K562 (cell line): ENCODE measurements around the gene DNASE2. TPM values are rescaled to one million over a fixed set of nuclear protein-coding genes. Genes with fewer than 3 reads are reported as not detected.

Source experiments
- BCOR ChIP-seq: fragments of 450-650 bp; IDR thresholded peaks from 2 replicates; pipeline ENCODE4 v1.6.1; 2016
- CBFA2T3 ChIP-seq: fragments of 450-650 bp; IDR thresholded peaks from 2 replicates; pipeline ENCODE4 v1.6.1; 2017
- CC2D1A ChIP-seq: fragments of 450-650 bp; IDR thresholded peaks from 2 replicates; pipeline ENCODE4 v1.6.1; 2017; ENCODE audit warnings: mild to moderate bottlenecking
- E2F3 ChIP-seq: fragments of 250-450 bp; sonication (Bioruptor Pico); IDR thresholded peaks from 2 replicates; pipeline ENCODE4 v1.4.0; 2020; ENCODE audit warnings: mild to moderate bottlenecking
- E2F6 ChIP-seq, 2 experiments: IDR thresholded peaks; 2 replicates each; pipeline ENCODE4 v1.6.1; 2011; ENCODE audit warnings: borderline replicate concordance in 1 of 2, control low read depth in 1 of 2, low read depth in 1 of 2, low read length in 1 of 2, mild to moderate bottlenecking in 1 of 2, mixed read lengths in 1 of 2, moderate library complexity in 1 of 2; ENCODE audit not compliant: insufficient read depth in 1 of 2, insufficient read length in 1 of 2, poor library complexity in 1 of 2, severe bottlenecking in 1 of 2; ENCODE audit errors: extremely low read depth in 1 of 2
- HIVEP1 ChIP-seq: fragments of 250-450 bp; sonication (Bioruptor Pico); IDR thresholded peaks from 2 replicates; pipeline ENCODE4 v1.4.0; 2020; ENCODE audit warnings: mild to moderate bottlenecking
- LEF1 ChIP-seq: fragments of 450-650 bp; IDR thresholded peaks from 2 replicates; pipeline ENCODE4 v1.6.1; 2016; ENCODE audit warnings: mild to moderate bottlenecking
- MTF1 ChIP-seq: fragments of 250-450 bp; sonication (Bioruptor Pico); IDR thresholded peaks from 2 replicates; pipeline ENCODE4 v1.9.0; 2021; ENCODE audit warnings: moderate library complexity, mild to moderate bottlenecking, inconsistent platforms, borderline replicate concordance
- NONO ChIP-seq, 2 experiments: fragments of 200-400 bp in 1 of 2; fragments of 450-650 bp in 1 of 2; formaldehyde crosslinking in 1 of 2; IDR thresholded peaks; 2 replicates each; pipeline ENCODE4 v1.6.1; 2017; ENCODE audit warnings: low read depth in 2 of 2, mild to moderate bottlenecking in 2 of 2, moderate library complexity in 2 of 2, low read length in 1 of 2
- NR4A1 ChIP-seq, 2 experiments: fragments of 250-450 bp in 1 of 2; fragments of 450-650 bp in 1 of 2; sonication (Bioruptor Pico) in 1 of 2; IDR thresholded peaks; 2 replicates each; pipeline versions ENCODE4 v1.4.0 to v1.6.1; 2016 to 2020; ENCODE audit warnings: mild to moderate bottlenecking in 2 of 2, missing compliant biosample characterization in 1 of 2, missing genetic modification characterization in 1 of 2, moderate library complexity in 1 of 2
- PCBP1 ChIP-seq: fragments of 200-400 bp; formaldehyde crosslinking; IDR thresholded peaks from 2 replicates; pipeline ENCODE4 v1.6.1; 2018; ENCODE audit warnings: mild to moderate bottlenecking, low read depth, low read length; ENCODE audit not compliant: poor library complexity, severe bottlenecking
- PHF20 ChIP-seq: fragments of 450-650 bp; IDR thresholded peaks from 2 replicates; pipeline ENCODE4 v1.6.1; 2018; ENCODE audit not compliant: partially characterized antibody
- STAG1 ChIP-seq: sonication (generic); formaldehyde crosslinking; IDR thresholded peaks from 2 replicates; pipeline ENCODE4 v1.5.0; 2020; ENCODE audit warnings: missing genetic modification reagents, borderline replicate concordance
- TGIF2 ChIP-seq: sonication (generic); formaldehyde crosslinking; IDR thresholded peaks from 2 replicates; pipeline ENCODE4 v1.8.1; 2022; ENCODE audit warnings: mild to moderate bottlenecking, missing genetic modification reagents, moderate library complexity
- ZNF282 ChIP-seq: sonication (generic); formaldehyde crosslinking; IDR thresholded peaks from 2 replicates; pipeline ENCODE4 v1.8.1; 2023; ENCODE audit warnings: missing genetic modification reagents
- ZNF324 ChIP-seq: fragments of 250-450 bp; sonication (Bioruptor Pico); IDR thresholded peaks from 2 replicates; pipeline ENCODE4 v1.4.0; 2020; ENCODE audit warnings: mild to moderate bottlenecking
- ZNF41 ChIP-seq: fragments of 250-450 bp; sonication (Bioruptor Pico); conservative IDR thresholded peaks from 2 replicates; pipeline ENCODE4 v1.4.0; 2020; ENCODE audit warnings: mild to moderate bottlenecking
- ZNF699 ChIP-seq: fragments of 250-450 bp; sonication (Bioruptor Pico); IDR thresholded peaks from 2 replicates; pipeline ENCODE4 v1.8.0; 2021; ENCODE audit warnings: mild to moderate bottlenecking, moderate library complexity; ENCODE audit not compliant: insufficient replicate concordance
- ZNF717 ChIP-seq: fragments of 250-450 bp; sonication (Bioruptor Pico); IDR thresholded peaks from 2 replicates; pipeline ENCODE4 v1.5.0; 2021
- ZNF780A ChIP-seq: fragments of 250-450 bp; sonication (Bioruptor Pico); IDR thresholded peaks from 2 replicates; pipeline ENCODE4 v1.5.0; 2021; ENCODE audit warnings: mild to moderate bottlenecking
- polyA plus RNA-seq, 8 experiments: library from polyadenylated mRNA; depleted of rRNA in 4 of 8; stranded (reverse) in 5 of 8; unstranded in 3 of 8; fragments of >200 nt; fragmentation: Nextera tagmentation in 2 of 8; fragmentation: Illumina TruSeq in 1 of 8; extraction: Ambion mirVana in 2 of 8; extraction: Trizol in 1 of 8; gene quantifications; 2 replicates each; pipeline versions ENCODE4 v1.2.1 to v1.2.3, GENCODE V29; 2011 to 2014; ENCODE audit warnings: inconsistent platforms in 1 of 8, missing spikeins in 1 of 8
- total RNA-seq, 7 experiments: library from RNA; depleted of rRNA in 6 of 7; stranded (reverse); fragments of >200 nt in 6 of 7; fragmentation: Illumina TruSeq in 2 of 7; extraction: Trizol in 2 of 7; gene quantifications; 2 replicates each; pipeline versions ENCODE4 v1.2.1 to v1.2.3, GENCODE V29; 2011 to 2021; ENCODE audit warnings: low replicate concordance in 1 of 7
- TF ChIP-seq, protein P1 (sequence below), 2 experiments: fragments of 450-650 bp; conservative IDR thresholded peaks; 2 replicates each; pipeline ENCODE4 v1.6.1; 2017; ENCODE audit warnings: mild to moderate bottlenecking in 2 of 2, moderate library complexity in 2 of 2
- TF ChIP-seq, protein P2 (sequence below): fragments of 250-450 bp; sonication (Bioruptor Pico); IDR thresholded peaks from 2 replicates; pipeline ENCODE4 v1.4.0; 2020; ENCODE audit warnings: mild to moderate bottlenecking
- TF ChIP-seq, protein P3 (sequence below): sonication (generic); formaldehyde crosslinking; IDR thresholded peaks from 2 replicates; pipeline ENCODE4 v1.8.0; 2023; ENCODE audit warnings: mild to moderate bottlenecking, missing genetic modification reagents

The DNASE2 gene
- total and polyA plus RNA-seq, 9 of the 15 experiments (the other 6 are each of a cell fraction or from before 2014, with no cell fraction given): 4.4 to 27.0 (median 20.2) TPM

GRCh38 chr19:12884926-12885748 is 3.9 kb upstream of the DNASE2 start (continued):
- TF ChIP-seq, protein P1, sequence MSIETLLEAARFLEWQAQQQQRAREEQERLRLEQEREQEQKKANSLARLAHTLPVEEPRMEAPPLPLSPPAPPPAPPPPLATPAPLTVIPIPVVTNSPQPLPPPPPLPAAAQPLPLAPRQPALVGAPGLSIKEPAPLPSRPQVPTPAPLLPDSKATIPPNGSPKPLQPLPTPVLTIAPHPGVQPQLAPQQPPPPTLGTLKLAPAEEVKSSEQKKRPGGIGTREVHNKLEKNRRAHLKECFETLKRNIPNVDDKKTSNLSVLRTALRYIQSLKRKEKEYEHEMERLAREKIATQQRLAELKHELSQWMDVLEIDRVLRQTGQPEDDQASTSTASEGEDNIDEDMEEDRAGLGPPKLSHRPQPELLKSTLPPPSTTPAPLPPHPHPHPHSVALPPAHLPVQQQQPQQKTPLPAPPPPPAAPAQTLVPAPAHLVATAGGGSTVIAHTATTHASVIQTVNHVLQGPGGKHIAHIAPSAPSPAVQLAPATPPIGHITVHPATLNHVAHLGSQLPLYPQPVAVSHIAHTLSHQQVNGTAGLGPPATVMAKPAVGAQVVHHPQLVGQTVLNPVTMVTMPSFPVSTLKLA (conservative IDR thresholded peaks at IDR 0.05): peak; percentile 93 to 95
- TF ChIP-seq STAG1 (CRISPR knock-in tag) (0 out of 2 replicates have a peak, but pooled peaks have one; percentile 22), NR4A1 (CRISPR knock-in tag; IDR thresholded peaks at IDR 0.05) (peak; percentile 91), NR4A1 (tag; IDR thresholded peaks at IDR 0.05) (no peak), PHF20 (no peak), ZNF41 (CRISPR knock-in tag) (no peak), LEF1 (peak; percentile 53; the same call in 1 of the 2 replicates), E2F3 (CRISPR knock-in tag) (peak; percentile 86), CC2D1A (no peak), E2F6 (IDR thresholded peaks at IDR 0.05; ENCODE audit: borderline replicate concordance in 1 of 2, extremely low read depth in 1 of 2, insufficient read depth in 1 of 2, insufficient read length in 1 of 2, low read depth in 1 of 2, low read length in 1 of 2, poor library complexity in 1 of 2, severe bottlenecking in 1 of 2) (peak; percentile 89 to 91), ZNF282 (CRISPR knock-in tag) (peak; percentile 62; the same call in 1 of the 2 replicates), NONO (IDR thresholded peaks at IDR 0.05; ENCODE audit: low read depth in 2 of 2, low read length in 1 of 2) (peak in 1 of 2 experiments; percentile 46; a peak in 1 of 4 replicates), TGIF2 (CRISPR knock-in tag) (no peak), BCOR (peak; percentile 73), MTF1 (CRISPR knock-in tag) (no peak), ZNF780A (no peak), ZNF699 (CRISPR knock-in tag) (no peak), ZNF717 (no peak), PCBP1 (no peak), CBFA2T3 (peak; percentile 43; the same call in 1 of the 2 replicates), HIVEP1 (CRISPR knock-in tag) (no peak), ZNF324 (CRISPR knock-in tag) (no peak)
- TF ChIP-seq, protein P2, sequence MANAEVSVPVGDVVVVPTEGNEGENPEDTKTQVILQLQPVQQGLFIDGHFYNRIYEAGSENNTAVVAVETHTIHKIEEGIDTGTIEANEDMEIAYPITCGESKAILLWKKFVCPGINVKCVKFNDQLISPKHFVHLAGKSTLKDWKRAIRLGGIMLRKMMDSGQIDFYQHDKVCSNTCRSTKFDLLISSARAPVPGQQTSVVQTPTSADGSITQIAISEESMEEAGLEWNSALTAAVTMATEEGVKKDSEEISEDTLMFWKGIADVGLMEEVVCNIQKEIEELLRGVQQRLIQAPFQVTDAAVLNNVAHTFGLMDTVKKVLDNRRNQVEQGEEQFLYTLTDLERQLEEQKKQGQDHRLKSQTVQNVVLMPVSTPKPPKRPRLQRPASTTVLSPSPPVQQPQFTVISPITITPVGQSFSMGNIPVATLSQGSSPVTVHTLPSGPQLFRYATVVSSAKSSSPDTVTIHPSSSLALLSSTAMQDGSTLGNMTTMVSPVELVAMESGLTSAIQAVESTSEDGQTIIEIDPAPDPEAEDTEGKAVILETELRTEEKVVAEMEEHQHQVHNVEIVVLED (CRISPR knock-in tag): peak; percentile 54
- TF ChIP-seq, protein P3, sequence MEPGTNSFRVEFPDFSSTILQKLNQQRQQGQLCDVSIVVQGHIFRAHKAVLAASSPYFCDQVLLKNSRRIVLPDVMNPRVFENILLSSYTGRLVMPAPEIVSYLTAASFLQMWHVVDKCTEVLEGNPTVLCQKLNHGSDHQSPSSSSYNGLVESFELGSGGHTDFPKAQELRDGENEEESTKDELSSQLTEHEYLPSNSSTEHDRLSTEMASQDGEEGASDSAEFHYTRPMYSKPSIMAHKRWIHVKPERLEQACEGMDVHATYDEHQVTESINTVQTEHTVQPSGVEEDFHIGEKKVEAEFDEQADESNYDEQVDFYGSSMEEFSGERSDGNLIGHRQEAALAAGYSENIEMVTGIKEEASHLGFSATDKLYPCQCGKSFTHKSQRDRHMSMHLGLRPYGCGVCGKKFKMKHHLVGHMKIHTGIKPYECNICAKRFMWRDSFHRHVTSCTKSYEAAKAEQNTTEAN (CRISPR knock-in tag): peak; percentile 75; the same call in 1 of the 2 replicates
